ENCODE results near the gene MIEN1.
"Not testable (repeated sequence)": the region's sequence is repeated elsewhere in the genome, so short reads cannot be mapped to it uniquely, and the experiment has no call there.

MIEN1 gene

DNA sequence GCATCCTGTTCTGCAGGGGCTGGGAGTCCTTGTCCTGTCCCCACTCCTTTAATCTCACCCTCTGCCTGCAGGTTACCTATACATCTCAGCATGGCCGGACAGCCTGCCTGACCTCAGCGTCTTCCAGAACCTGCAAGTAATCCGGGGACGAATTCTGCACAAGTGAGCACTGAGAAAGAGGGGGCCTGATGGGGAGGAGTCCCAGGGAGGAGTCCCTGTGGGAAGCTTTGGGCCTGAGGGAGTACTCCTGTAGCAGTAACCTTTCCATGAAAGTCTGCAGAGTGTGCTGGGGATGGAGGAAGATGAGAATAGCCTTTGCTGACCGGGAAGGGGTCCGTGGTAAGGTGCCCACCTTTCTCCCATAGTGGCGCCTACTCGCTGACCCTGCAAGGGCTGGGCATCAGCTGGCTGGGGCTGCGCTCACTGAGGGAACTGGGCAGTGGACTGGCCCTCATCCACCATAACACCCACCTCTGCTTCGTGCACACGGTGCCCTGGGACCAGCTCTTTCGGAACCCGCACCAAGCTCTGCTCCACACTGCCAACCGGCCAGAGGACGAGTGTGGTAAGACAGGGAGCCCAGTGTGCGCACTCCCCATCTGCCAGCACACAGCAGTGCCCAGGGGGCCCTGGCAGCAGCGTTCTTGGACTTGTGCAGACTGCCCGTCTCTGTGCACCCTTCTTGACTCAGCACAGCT lies 14.8 kb downstream of the MIEN1 start:
- DNase-seq = no peak

DNA sequence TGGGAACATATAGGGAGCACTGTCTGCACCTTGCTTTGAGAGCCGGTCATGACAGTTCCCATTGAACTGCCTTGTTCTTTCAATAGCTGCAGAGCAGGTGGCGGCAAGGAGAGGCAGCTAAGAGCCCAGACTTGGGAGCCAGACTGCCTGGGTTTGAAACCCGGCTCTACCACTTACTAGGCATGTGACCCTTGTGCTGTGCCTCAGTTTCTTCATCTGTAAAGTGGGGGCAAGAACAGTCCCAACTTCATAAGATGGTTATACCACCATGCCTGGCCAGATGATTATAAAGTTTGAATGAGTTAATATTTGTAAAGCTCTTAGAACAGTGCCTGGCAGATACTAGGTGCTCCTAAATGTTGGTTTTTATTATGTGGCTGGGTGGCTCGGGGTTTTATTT lies 16.1 kb downstream of the MIEN1 start:
- DNase-seq = no peak

DNA sequence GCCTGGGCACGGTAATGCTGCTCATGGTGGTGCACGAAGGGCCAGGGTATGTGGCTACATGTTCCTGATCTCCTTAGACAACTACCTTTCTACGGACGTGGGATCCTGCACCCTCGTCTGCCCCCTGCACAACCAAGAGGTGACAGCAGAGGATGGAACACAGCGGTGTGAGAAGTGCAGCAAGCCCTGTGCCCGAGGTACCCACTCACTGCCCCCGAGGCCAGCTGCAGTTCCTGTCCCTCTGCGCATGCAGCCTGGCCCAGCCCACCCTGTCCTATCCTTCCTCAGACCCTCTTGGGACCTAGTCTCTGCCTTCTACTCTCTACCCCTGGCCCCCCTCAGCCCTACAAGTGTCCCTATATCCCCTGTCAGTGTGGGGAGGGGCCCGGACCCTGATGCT lies 18.5 kb downstream of the MIEN1 start:
- DNase-seq = no peak

DNA sequence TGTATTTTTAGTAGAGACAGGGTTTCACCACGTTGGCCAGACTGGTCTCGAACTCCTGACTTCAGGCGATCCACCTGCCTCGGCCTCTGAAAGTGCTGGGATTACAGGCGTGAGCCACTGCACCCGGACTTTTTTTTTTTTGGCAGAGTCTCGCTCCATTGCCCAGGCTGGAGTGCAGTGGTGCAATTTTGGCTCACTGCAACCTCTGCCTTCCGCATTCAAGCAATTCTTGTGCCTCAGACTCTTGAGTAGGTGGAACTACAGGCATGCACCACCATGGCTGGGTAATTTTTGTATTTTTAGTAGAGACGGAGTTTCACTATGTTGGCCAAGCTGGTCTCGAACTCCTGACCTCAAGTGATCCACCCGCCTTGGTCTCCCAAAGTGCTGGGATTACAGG lies 19.3 kb downstream of the MIEN1 start:
- DNase-seq = not testable (repeated sequence)

- no peak for DNase-seq
Observed at GRCh38 chr17:39709998-39710964, 20.1 kb downstream of the MIEN1 start.

GRCh38 chr17:39709319-39709997 lies 20.9 kb downstream of the MIEN1 start:
- DNase-seq = no peak

DNA sequence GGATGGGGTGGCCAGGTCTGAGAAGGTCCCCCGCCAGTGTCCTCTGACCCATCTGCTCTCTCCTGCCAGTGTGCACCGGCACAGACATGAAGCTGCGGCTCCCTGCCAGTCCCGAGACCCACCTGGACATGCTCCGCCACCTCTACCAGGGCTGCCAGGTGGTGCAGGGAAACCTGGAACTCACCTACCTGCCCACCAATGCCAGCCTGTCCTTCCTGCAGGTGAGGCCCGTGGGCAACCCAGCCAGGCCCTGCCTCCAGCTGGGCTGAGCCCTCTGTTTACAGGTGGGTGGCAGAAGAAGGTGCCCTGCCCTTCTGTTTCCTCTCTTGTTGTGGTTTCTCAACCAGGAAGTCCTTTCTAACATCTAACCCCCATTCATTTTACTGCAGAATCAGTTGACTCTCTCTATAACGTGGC lies 23.4 kb downstream of the MIEN1 start:
- peak; percentile 32 for DNase-seq

- no peak for DNase-seq
Observed at GRCh38 chr17:39706383-39706782, 23.9 kb downstream of the MIEN1 start.

GRCh38 chr17:39705786-39706348 lies 24.5 kb downstream of the MIEN1 start:
- DNase-seq = no peak

GRCh38 chr17:39704821-39705551 lies 25.3 kb downstream of the MIEN1 start:
- DNase-seq = no peak

GRCh38 chr17:39703913-39704312 lies 26.4 kb downstream of the MIEN1 start:
- no peak for DNase-seq

DNA sequence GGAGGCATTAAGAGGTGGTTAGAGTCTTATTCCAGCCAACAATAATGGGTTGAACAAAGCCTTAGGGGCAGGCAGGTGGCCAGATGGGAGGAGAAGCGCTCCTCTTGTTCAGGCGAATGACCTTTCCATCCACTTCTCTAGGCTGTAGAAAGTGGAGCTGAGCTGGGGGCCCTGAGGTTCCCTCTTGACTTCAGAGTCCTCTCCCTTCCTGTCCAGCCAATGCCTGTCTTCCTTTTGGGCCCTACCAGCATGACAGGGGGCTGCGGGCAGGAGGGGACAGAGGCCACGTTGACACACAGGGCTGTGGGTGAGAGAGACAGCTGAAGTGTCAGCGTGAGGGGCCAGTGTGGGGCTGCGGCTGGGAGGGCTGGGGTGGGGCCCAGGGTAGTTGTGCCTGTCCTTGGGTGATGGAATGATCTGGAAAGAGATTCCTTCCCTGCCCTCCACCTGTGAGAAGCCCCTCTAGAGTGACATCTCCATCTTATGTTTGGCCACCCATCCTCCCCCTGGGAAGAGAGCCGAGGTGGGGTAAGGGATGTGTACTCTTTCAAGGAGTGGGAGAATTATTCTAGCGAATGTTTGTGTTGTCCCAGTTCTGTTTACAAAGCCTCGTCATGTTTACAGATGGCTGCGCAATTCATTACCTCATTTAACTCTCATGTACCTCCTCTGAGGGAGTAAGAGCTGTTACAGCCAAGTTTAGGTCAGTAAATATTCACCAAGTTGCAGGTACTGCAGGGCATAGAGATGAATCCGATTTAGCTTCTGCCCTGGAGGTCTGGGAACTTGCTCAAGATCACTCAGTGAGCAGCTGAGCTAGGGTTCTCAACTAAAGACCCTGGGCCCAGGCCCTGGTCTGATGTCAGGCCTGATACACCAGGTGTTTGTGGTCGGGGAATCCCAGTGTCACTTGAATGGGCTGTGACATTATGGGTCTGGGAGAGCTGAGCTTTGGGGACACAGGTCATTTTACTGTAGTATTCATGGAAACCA lies 27.1 kb downstream of the MIEN1 start:
- DNase-seq = no peak

DNA sequence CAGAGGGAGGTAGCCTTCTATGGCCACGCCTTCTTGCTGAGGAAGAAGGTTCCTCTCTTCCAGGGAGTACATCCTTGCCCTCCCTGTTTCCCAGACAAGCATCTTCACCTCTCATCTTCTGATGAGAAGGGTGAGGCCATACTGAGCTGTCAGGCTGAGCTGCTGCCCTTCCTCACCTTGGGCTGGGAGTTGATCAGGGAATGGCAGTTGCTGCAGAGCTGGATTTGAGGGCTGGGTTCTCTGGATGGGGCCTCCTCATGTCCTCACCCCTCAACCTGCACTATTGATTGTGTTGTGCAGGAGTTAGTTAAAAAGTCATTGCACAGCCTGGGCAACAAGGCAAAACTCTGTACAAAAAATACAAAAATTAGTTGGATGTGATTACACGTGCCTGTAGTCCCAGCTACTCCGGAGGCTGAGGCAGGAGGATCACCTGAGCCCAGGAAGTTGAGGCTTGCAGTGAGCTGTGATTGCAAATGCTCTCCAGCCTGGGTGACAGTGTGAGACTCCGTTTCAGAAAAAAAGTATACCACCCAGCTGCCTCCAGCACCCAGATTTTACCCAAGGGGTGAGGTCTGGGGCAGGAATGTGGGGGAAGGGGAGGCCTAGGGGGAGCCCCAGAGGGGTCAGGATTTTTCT lies 28.4 kb downstream of the MIEN1 start:
- no peak for DNase-seq

- no peak for DNase-seq
Observed at GRCh38 chr17:39701012-39701783, 29.1 kb downstream of the MIEN1 start.

DNA sequence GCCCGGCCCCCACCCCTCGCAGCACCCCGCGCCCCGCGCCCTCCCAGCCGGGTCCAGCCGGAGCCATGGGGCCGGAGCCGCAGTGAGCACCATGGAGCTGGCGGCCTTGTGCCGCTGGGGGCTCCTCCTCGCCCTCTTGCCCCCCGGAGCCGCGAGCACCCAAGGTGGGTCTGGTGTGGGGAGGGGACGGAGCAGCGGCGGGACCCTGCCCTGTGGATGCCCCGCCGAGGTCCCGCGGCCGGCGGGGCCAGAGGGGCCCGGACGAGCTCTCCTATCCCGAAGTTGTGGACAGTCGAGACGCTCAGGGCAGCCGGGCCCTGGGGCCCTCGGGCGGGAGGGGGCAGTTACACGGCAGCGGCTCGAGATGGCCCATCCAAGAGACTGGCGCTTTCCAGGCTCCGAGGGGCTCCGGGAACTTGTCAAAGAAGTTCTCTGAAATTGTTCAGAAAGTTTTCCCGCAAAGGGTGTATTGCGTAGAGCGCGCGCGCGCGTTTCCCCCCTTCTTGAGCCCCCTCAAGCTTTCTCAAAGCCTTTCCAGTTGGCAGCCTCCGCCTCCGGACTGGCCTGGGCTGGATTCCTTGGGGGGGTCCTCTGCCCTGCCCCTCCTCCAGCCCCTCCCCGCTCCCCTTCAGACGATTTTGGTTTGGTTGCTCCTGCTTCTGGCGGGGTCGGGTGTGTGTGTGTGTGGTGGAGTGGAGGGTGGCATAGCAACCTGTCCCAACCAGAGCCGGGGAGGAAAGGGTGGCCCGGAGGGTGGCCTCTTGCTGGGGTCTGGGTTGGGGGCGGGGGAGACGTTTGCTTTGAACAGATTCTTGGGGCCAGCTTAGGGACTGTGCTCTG lies 30.0 kb downstream of the MIEN1 start:
- DNase-seq = no peak

- DNase-seq = no peak
Observed at GRCh38 chr17:39699818-39700147, 30.5 kb downstream of the MIEN1 start, which contains the start of gene ERBB2. Gene ERBB2, plus strand, starts transcription at chr17:39700064. Its CDS starts 175 bp downstream, at chr17:39700239.

DNA sequence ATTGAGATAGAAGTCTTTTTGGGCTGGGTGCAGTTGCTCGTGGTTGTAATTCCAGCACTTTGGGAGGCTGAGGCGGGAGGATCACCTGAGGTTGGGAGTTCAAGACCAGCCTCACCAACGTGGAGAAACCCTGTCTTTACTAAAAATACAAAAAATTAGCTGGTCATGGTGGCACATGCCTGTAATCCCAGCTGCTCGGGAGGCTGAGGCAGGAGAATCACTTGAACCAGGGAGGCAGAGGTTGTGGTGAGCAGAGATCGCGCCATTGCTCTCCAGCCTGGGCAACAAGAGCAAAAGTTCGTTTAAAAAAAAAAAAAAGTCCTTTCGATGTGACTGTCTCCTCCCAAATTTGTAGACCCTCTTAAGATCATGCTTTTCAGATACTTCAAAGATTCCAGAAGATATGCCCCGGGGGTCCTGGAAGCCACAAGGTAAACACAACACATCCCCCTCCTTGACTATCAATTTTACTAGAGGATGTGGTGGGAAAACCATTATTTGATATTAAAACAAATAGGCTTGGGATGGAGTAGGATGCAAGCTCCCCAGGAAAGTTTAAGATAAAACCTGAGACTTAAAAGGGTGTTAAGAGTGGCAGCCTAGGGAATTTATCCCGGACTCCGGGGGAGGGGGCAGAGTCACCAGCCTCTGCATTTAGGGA lies 31.0 kb downstream of the MIEN1 start:
- DNase-seq = not testable (repeated sequence)

- no peak for DNase-seq
Observed at GRCh38 chr17:39697961-39698360, 32.4 kb downstream of the MIEN1 start.
